ENCODE results near the gene WNT1.

WNT1 gene

GRCh38 chr12:48997719-48998496 lies 19.8 kb downstream of the WNT1 start:
- peaks cover 21% of the 10 kb centered on the region for H3K36me3 ChIP-seq

GRCh38 chr12:48998497-48999353 lies 20.6 kb downstream of the WNT1 start:
- Histone ChIP-seq H3K9ac (peak overlapping the region; percentile 63), H3K27me3 (peaks cover 73% of the 10 kb centered on the region)

More at GRCh38 chr12:48997719-48998496, 19.8 kb downstream of the WNT1 start:
- peak overlapping the region; percentile 70 for H3K4me3 ChIP-seq
- peaks cover 37% of the 10 kb centered on the region for H4K20me1 ChIP-seq
- H3K27me3 ChIP-seq, result peaks cover 77% of the 10 kb centered on the region
- TF ChIP-seq Cebpa-rat (IDR thresholded peaks at IDR 0.05), result no peak
- peak overlapping the region; percentile 63 for H3K9ac ChIP-seq
- H3K4me2 ChIP-seq, result peak overlapping the region; percentile 87
- no peaks in the 10 kb centered on the region for H3K9me3 ChIP-seq
- H3K27ac ChIP-seq, result peak overlapping the region; percentile 35; the same call in 1 of the 2 replicates
- H3K4me1 ChIP-seq, result peaks cover 59% of the 10 kb centered on the region

GRCh38 chr12:48999371-49000131 lies 21.4 kb downstream of the WNT1 start, which contains the start of gene DDN:
Gene DDN, minus strand, starts transcription at chr12:48999375. Its CDS starts 88 bp downstream, at chr12:48999287.
- Histone ChIP-seq H3K4me3 (peak within 1 kb of the TSS; percentile 70), H3K4me1 (peaks cover 59% of the 10 kb centered on the region), H3K4me2 (peak within 1 kb of the TSS; percentile 87), H3K9ac (peak within 1 kb of the TSS; percentile 63), H3K27me3 (peaks cover 65% of the 10 kb centered on the region), H4K20me1 (peaks cover 37% of the 10 kb centered on the region), H3K9me3 (no peaks in the 10 kb centered on the region), H3K36me3 (peaks cover 37% of the 10 kb centered on the region), H3K27ac (peak within 1 kb of the TSS; percentile 40; the same call in 1 of the 2 replicates)
- TF ChIP-seq Cebpa-rat (IDR thresholded peaks at IDR 0.05), result no peak

More at GRCh38 chr12:48998497-48999353, 20.6 kb downstream of the WNT1 start:
- H3K4me3 ChIP-seq, result peak overlapping the region; percentile 70
- H3K27ac ChIP-seq, result peak overlapping the region; percentile 35; the same call in 1 of the 2 replicates
- no peaks in the 10 kb centered on the region for H3K9me3 ChIP-seq
- TF ChIP-seq Cebpa-rat (IDR thresholded peaks at IDR 0.05), result no peak
- H3K36me3 ChIP-seq, result peaks cover 29% of the 10 kb centered on the region
- peak overlapping the region; percentile 87 for H3K4me2 ChIP-seq
- H3K4me1 ChIP-seq, result peaks cover 59% of the 10 kb centered on the region
- peaks cover 37% of the 10 kb centered on the region for H4K20me1 ChIP-seq

GRCh38 chr12:49000346-49000745 lies 22.2 kb downstream of the WNT1 start:
- H3K9me3 ChIP-seq, result no peaks in the 10 kb centered on the region
- H4K20me1 ChIP-seq, result peaks cover 37% of the 10 kb centered on the region
- H3K4me2 ChIP-seq, result peak overlapping the region; percentile 87
- peak overlapping the region; percentile 70 for H3K4me3 ChIP-seq
- H3K27me3 ChIP-seq, result peaks cover 59% of the 10 kb centered on the region
- 0 out of 2 replicates have a peak overlapping the region, but pooled peaks have one; percentile 57 for H3K9ac ChIP-seq
- peaks cover 45% of the 10 kb centered on the region for H3K36me3 ChIP-seq
- no peak overlapping the region for H3K27ac ChIP-seq
- no peak for TF ChIP-seq Cebpa-rat (IDR thresholded peaks at IDR 0.05)
- peaks cover 54% of the 10 kb centered on the region for H3K4me1 ChIP-seq

GRCh38 chr12:49008943-49009342 lies 30.8 kb downstream of the WNT1 start:
- no peak for TF ChIP-seq Cebpa-rat (IDR thresholded peaks at IDR 0.05)
- H3K27me3 ChIP-seq, result no peaks in the 10 kb centered on the region
- H3K36me3 ChIP-seq, result peaks cover 56% of the 10 kb centered on the region
- H3K9me3 ChIP-seq, result no peaks in the 10 kb centered on the region
- H3K4me1 ChIP-seq, result no peaks in the 10 kb centered on the region
- no peaks in the 10 kb centered on the region; the same call in 1 of the 2 replicates for H4K20me1 ChIP-seq
- no peak overlapping the region for H3K4me3 ChIP-seq
- H3K27ac ChIP-seq, result no peak overlapping the region
- H3K9ac ChIP-seq, result no peak overlapping the region
- H3K4me2 ChIP-seq, result no peak overlapping the region

GRCh38 chr12:49010092-49010668 lies 32.1 kb downstream of the WNT1 start:
- no peaks in the 10 kb centered on the region for H3K27me3 ChIP-seq
- no peaks in the 10 kb centered on the region for H3K9me3 ChIP-seq
- no peak overlapping the region for H3K27ac ChIP-seq
- peaks cover 44% of the 10 kb centered on the region for H3K36me3 ChIP-seq
- no peaks in the 10 kb centered on the region for H4K20me1 ChIP-seq
- no peak overlapping the region for H3K4me3 ChIP-seq
- H3K4me2 ChIP-seq, result no peak overlapping the region
- no peak for TF ChIP-seq Cebpa-rat (IDR thresholded peaks at IDR 0.05)
- H3K4me1 ChIP-seq, result no peaks in the 10 kb centered on the region
- H3K9ac ChIP-seq, result no peak overlapping the region

GRCh38 chr12:49012739-49013138 lies 34.6 kb downstream of the WNT1 start:
- no peak for TF ChIP-seq Cebpa-rat (IDR thresholded peaks at IDR 0.05)
- peaks cover 7% of the 10 kb centered on the region for H3K4me1 ChIP-seq
- no peaks in the 10 kb centered on the region for H4K20me1 ChIP-seq
- H3K36me3 ChIP-seq, result peaks cover 39% of the 10 kb centered on the region
- H3K27me3 ChIP-seq, result no peaks in the 10 kb centered on the region
- H3K4me2 ChIP-seq, result no peak overlapping the region
- H3K27ac ChIP-seq, result no peak overlapping the region
- H3K9me3 ChIP-seq, result no peaks in the 10 kb centered on the region
- H3K9ac ChIP-seq, result no peak overlapping the region
- H3K4me3 ChIP-seq, result no peak overlapping the region

GRCh38 chr12:49013428-49013827 lies 35.3 kb downstream of the WNT1 start:
- H3K36me3 ChIP-seq, result peaks cover 39% of the 10 kb centered on the region
- no peaks in the 10 kb centered on the region for H3K9me3 ChIP-seq
- H3K4me1 ChIP-seq, result peaks cover 11% of the 10 kb centered on the region
- no peak overlapping the region for H3K9ac ChIP-seq
- H3K27ac ChIP-seq, result no peak overlapping the region
- no peak overlapping the region for H3K4me2 ChIP-seq
- H3K27me3 ChIP-seq, result no peaks in the 10 kb centered on the region
- H3K4me3 ChIP-seq, result no peak overlapping the region
- no peaks in the 10 kb centered on the region for H4K20me1 ChIP-seq
- no peak for TF ChIP-seq Cebpa-rat (IDR thresholded peaks at IDR 0.05)

- H3K4me1 ChIP-seq, result peaks cover 14% of the 10 kb centered on the region
- H3K27ac ChIP-seq, result no peak overlapping the region
- peaks cover 38% of the 10 kb centered on the region for H3K36me3 ChIP-seq
- no peaks in the 10 kb centered on the region for H4K20me1 ChIP-seq
- no peaks in the 10 kb centered on the region for H3K9me3 ChIP-seq
- no peak for TF ChIP-seq Cebpa-rat (IDR thresholded peaks at IDR 0.05)
- H3K4me3 ChIP-seq, result no peak overlapping the region
- no peak overlapping the region for H3K4me2 ChIP-seq
- H3K27me3 ChIP-seq, result no peaks in the 10 kb centered on the region
- H3K9ac ChIP-seq, result no peak overlapping the region
These were observed 36.4 kb downstream of the WNT1 start for GRCh38 chr12:49014547-49014946.
